ENCODE results near the gene SEMA3B. TPM values are rescaled to one million over a fixed set of nuclear protein-coding genes. Genes with fewer than 3 reads are reported as not detected.
"Not testable (repeated sequence)": the region's sequence is repeated elsewhere in the genome, so short reads cannot be mapped to it uniquely, and the experiment has no call there.

The SEMA3B gene
- 19.8 TPM for total RNA-seq
- long read RNA-seq, transcript SEMA3B-213 (18 exons, 2,925 nt) = major isoform, 14 of 62 reads
- long read RNA-seq, partial matches to known transcripts = 4 of 62 reads
- long read RNA-seq, other reads (novel, unspliced or antisense) = 42 of 62 reads

DNA sequence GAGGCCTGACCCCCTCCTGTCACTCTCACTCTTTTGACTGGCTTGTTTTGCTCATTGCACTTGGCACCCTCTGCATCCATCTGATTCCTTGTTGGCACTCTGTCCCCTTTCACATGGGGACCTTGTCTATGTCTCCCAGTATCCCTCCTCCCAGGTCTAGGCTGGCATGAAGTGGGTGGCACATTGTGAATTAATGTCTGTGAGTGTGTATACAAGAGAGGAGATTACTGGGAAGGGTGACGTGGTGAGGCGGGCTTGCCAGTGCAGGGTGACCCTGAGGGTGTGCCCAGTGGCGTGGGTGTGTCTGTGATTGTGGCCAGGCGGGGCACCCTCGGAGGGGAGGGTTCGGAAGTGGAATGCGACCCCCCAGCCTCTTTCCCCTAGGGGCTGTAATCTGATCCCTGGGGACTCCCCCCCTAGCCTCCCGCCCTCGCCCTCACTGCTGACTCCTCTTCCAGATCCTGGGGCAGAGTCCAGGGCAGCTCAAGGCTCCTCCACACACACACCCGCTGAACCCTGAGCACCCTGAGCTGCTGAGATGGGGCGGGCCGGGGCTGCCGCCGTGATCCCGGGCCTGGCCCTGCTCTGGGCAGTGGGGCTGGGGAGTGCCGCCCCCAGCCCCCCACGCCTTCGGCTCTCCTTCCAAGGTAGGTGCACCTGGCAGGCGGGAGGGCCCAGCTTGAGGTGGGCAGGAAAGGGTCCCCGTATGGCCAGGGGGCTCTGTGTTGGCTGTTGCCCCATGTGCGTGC lies at the start of gene SEMA3B:
TSS of gene SEMA3B (plus strand) at position 445 of the 749 bp plus-strand sequence. CDS start at position 539, 94 bp downstream.
- intact Hi-C loops (cut with DNase I) = no loop called here
- ATAC-seq (peak; percentile 13), DNase-seq (ENCODE audit: missing footprints) (no peak)

DNA sequence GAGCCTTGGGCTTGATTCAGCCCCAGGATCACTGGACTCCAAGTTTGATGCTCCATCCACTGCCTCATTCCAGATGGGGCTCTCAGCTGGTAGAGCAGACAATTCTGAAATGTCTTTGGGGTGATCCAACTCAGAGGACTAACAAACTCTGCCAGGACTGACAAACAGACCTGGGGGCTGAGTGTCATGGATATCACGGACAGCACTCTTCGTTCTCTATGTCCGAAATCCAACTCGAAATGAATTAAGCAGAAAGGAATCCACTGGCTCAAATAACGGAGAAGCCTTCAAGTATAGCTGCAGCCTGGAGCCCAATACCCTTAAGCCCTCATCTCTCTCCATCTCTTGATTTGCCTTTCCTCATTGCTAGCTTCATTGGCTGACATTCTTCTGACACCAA lies 49.7 kb upstream of the SEMA3B start:
- intact Hi-C loops (cut with DNase I) = no loop called here
- DNase-seq (ENCODE audit: missing footprints) = no peak
- ATAC-seq = no peak

DNA sequence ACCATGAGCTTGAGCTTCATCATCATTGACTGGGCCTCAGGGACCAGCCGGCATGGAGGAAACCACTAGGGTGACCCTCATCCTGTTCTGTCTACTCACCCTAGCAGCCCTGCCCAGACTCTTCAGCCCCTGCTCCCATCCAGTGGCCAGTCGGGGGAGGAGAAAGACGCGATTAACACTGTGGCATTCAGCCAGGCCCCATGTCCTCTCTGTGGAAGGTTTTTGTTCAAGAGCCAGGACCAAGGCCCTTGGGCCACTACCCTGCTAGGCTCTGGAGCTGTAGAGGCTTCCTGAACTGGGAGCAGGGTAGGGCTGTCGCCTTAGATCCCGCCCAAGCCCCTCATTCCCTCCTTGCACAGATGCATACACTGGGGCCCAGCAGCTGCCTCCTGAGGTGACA lies 48.8 kb upstream of the SEMA3B start:
- no peak for DNase-seq (ENCODE audit: missing footprints)
- intact Hi-C loops (cut with DNase I) = no loop called here
- ATAC-seq = peak; percentile 28

DNA sequence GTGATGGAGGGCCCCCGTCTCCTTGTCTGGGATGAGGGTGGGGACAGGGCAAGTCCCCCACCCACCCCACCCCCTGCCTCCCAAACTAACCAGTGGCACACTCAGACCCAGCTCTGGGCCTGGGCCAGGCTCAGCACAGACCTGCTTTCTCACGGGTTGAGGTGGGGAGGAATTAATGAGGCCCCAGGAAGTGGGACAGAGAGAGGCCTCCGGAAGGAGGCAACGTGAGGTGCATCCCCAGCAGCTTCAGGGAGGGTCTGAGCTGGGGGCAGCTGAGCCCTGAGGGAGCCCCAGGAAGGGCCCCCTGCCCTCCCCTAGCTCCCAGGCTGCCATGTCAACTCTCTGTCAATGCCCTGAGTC lies 47.9 kb upstream of the SEMA3B start:
- ATAC-seq (no peak), DNase-seq (ENCODE audit: missing footprints) (no peak)
- intact Hi-C loops (cut with DNase I) = no loop called here

GRCh38 chr3:50221411-50222168 lies 47.4 kb upstream of the SEMA3B start:
- intact Hi-C loops (cut with DNase I) = no loop called here
- no peak for ATAC-seq
- DNase-seq (ENCODE audit: missing footprints) = no peak

DNA sequence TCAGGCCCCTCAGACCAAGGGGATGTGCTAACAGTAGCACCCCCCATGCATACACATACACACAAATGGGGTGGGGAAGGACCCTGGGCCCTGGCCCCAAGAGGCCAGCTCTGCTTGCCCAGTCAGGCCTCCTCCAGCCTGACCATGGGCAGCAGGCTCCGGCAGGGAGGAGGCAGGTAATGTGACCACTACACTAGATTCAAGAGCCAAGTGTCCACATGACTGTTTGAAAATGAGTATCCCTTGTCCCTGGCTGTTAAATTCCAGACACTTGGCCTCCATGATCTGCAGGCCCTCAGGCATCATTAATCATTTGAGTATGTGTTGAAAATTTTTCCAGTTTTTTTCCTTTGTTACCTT lies 46.8 kb upstream of the SEMA3B start:
- no peak for ATAC-seq
- intact Hi-C loops (cut with DNase I) = no loop called here

DNA sequence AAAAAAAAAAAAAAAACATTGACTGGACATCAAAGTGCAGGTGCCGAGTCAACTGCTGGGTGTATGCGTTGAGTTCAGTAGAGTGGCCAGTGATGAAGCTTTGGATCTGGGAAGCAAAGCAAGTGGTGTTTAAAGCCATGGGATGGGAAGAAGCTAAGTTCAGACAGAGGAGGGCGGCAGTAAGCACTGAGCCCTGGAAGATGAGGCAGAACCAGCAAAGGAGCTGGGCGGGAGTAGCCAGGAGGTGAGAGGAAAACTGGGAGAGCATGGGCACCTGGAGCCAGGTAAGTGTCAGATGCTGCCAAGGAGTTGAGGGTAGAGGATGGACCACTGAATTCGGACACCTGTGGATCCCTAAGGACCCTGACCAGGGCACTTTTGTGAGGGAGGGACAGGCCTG lies 44.3 kb upstream of the SEMA3B start:
- ATAC-seq (no peak), DNase-seq (ENCODE audit: missing footprints) (no peak)
- intact Hi-C loops (cut with DNase I) = loop anchor here (2.0 kb wide), 1 partner anchor 104 kb away; no protein-coding TSS in a partner anchor

More for the DNA sequence above, 46.8 kb upstream of the SEMA3B start:
- no peak for DNase-seq (ENCODE audit: missing footprints)

DNA sequence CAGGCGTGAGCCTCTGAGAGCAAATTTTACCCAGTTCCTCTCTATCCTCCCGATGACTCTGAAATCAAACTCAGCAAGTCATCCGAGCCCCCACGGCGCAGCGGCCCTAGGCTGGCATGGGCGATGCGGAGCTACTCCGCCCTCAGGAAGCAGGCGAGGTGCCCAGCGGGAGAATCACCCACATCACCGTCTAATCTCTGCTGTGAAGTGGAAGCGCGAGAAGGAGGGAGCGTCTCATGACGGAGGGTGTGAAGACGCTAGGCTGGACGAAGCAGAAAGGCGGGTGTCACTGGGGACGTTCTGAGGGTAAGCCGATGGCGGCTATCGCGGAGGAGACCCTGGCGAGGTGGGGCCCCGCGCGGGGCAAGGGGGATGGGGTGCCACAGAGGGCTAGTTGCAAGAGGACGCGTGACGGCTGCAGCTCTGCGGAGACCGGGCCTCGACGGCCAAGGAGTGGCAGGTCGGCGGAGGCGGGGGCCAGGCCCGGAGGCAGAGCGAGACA lies 42.0 kb upstream of the SEMA3B start:
- intact Hi-C loops (cut with DNase I) = loop anchor here (1.0 kb wide), 3 partner anchors 19 to 46 kb away; no protein-coding TSS in a partner anchor
- DNase-seq (ENCODE audit: missing footprints) = peak; percentile 82
- peak; percentile 16 for ATAC-seq

GRCh38 chr3:50227390-50228183 lies 41.4 kb upstream of the SEMA3B start:
- intact Hi-C loops (cut with DNase I) = loop anchor here (1.0 kb wide), 2 partner anchors 19 to 46 kb away; no protein-coding TSS in a partner anchor
- ATAC-seq (peak; percentile 94), DNase-seq (ENCODE audit: missing footprints) (peak; percentile 97)

DNA sequence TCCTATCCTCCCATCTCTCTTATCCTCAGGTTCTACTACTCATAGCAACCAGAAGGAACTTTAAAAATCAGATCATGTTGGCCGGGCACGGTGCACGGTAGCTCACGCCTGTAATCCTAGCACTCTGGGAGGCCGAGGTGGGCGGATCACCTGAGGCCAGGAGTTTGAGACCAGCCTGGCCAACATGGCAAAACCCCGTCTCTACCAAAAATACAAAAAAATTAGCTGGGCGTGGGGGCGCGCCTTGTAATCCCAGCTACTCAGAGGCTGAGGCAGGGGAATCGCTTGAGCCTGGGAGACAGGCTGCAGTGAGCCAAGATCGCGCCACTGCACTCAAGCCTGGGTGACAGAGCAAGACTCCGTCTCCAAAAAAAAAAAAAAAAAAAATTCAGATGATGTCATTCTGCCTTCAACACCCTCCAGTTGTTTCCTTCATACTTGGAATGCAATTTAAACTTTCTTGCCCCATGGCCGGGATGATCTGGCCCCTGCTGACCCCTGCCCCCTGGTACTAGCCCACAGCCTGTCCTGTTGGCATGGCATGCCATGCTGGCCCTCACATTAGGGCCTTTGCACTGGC lies 40.7 kb upstream of the SEMA3B start:
- ATAC-seq; DNase-seq (ENCODE audit: missing footprints); intact Hi-C loops (cut with DNase I): not testable (repeated sequence)

GRCh38 chr3:50229490-50229889 lies 39.5 kb upstream of the SEMA3B start:
- ATAC-seq = no peak
- no peak for DNase-seq (ENCODE audit: missing footprints)
- intact Hi-C loops (cut with DNase I) = no loop called here

GRCh38 chr3:50230104-50230793 lies 38.7 kb upstream of the SEMA3B start:
- ATAC-seq = no peak
- no peak for DNase-seq (ENCODE audit: missing footprints)
- intact Hi-C loops (cut with DNase I) = no loop called here

DNA sequence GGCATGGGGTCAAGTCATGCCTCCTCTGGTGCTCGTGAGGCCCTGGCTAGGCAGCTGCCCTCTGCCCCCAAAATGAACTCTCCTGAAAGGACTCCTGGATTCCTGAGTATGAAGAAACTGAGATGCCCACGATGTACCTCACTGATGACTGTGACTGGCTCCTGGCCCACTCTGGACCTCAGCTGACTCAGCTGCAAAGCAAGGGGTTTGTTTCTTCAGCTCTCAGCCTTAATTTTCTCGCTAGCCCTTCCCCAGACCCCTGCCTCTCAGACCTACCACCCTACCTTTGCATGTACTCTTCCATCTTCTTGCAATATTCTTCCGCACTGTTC lies 38.2 kb upstream of the SEMA3B start:
- DNase-seq (ENCODE audit: missing footprints) = no peak
- intact Hi-C loops (cut with DNase I) = no loop called here
- no peak for ATAC-seq

DNA sequence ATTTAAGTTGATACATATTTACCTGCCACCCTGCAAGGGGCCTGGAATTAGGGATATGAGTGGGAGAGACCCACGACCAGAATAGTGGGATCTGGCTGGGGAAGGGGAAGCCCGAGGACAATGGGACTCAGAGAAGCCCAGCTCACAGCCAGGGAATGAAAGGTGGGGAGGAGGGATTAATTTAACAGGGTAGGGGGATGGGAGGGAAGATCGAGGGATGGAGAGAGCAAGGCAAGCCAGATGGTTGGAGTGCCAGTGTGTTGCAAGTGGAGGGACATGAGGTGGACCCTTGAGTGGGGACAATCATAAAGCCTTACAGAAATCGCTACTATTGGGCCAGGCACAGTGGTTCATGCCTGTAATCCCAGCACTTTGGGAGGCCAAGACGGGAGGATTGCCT lies 37.4 kb upstream of the SEMA3B start:
- intact Hi-C loops (cut with DNase I) = no loop called here
- ATAC-seq (no peak), DNase-seq (ENCODE audit: missing footprints) (no peak)

DNA sequence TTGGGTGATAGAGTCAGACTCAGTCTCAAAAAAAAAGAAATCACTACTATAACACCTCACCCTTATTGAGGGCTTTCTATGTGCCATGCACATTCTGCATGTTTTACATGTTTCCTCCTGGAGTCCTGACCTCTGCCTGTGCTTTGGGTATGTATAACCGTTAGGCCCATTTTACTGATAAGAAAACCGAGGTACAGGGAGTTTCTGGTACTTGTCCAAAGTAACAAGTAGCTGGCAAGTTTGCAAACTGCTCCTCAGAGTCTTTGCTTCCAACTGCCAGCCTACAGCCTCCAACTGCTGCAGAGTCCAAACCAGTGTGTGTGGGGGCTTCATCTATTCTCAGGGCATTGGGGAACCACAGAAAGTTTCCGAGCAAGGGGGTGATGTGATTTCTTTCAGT lies 36.6 kb upstream of the SEMA3B start:
- ATAC-seq (no peak), DNase-seq (ENCODE audit: missing footprints) (no peak)
- intact Hi-C loops (cut with DNase I) = no loop called here

- no peak for DNase-seq (ENCODE audit: missing footprints)
- no peak for ATAC-seq
- intact Hi-C loops (cut with DNase I) = no loop called here
Observed at GRCh38 chr3:50233176-50233575, 35.8 kb upstream of the SEMA3B start.

- peak; percentile 99 for DNase-seq (ENCODE audit: missing footprints)
- intact Hi-C loops (cut with DNase I) = no loop called here
- ATAC-seq = peak; percentile 95
Observed at GRCh38 chr3:50235716-50236483, 33.0 kb upstream of the SEMA3B start, which contains the start of gene GNAI2. TSS of gene GNAI2 (plus strand) at chr3:50236204. CDS start at chr3:50236336, 132 bp downstream.
